HUES48 (cell line): ENCODE results near the gene H2BK1.

ENCODE experiments used
- H3K27ac ChIP-seq: one replicate; pipeline ENCODE4 v1.7.0; 2013; ENCODE audit warnings: low read depth, low read length, inconsistent platforms
- H3K27me3 ChIP-seq: 2 replicates; pipeline ENCODE4 v1.6.1; 2013; ENCODE audit warnings: mild to moderate bottlenecking, low read length; ENCODE audit not compliant: control insufficient read depth, insufficient read depth
- H3K36me3 ChIP-seq: 2 replicates; pipeline ENCODE4 v1.6.1; 2013; ENCODE audit warnings: low read length; ENCODE audit not compliant: control insufficient read depth, insufficient read depth
- H3K4me1 ChIP-seq: 2 replicates; pipeline ENCODE4 v1.6.1; 2013; ENCODE audit warnings: mild to moderate bottlenecking, low read length; ENCODE audit not compliant: control insufficient read depth, insufficient read depth
- H3K4me3 ChIP-seq: 2 replicates; pipeline ENCODE4 v1.5.1; 2013; ENCODE audit warnings: mild to moderate bottlenecking, low read depth, low read length
- H3K9ac ChIP-seq: 2 replicates; pipeline ENCODE4 v1.6.1; 2013; ENCODE audit warnings: mild to moderate bottlenecking, low read depth, low read length, moderate library complexity
- H3K9me3 ChIP-seq: 2 replicates; pipeline ENCODE4 v1.6.1; 2013; ENCODE audit warnings: low read length; ENCODE audit not compliant: control insufficient read depth, insufficient read depth

The H2BK1 gene

GRCh38 chr7:151175047-151175792 lies 35.1 kb downstream of the H2BK1 start:
- Histone ChIP-seq H3K36me3 (no peaks in the 10 kb centered on the region), H3K27ac (no peak overlapping the region), H3K9me3 (peaks cover 5% of the 10 kb centered on the region), H3K27me3 (peaks cover 32% of the 10 kb centered on the region), H3K9ac (no peak overlapping the region), H3K4me1 (no peaks in the 10 kb centered on the region), H3K4me3 (no peak overlapping the region)

GRCh38 chr7:151174246-151175046 lies 35.8 kb downstream of the H2BK1 start:
- H3K9me3 ChIP-seq = peaks cover 5% of the 10 kb centered on the region
- no peaks in the 10 kb centered on the region for H3K36me3 ChIP-seq
- H3K9ac ChIP-seq = no peak overlapping the region
- H3K27me3 ChIP-seq = peaks cover 40% of the 10 kb centered on the region
- H3K4me1 ChIP-seq = no peaks in the 10 kb centered on the region
- no peak overlapping the region for H3K4me3 ChIP-seq
- H3K27ac ChIP-seq = no peak overlapping the region

- no peak overlapping the region for H3K9ac ChIP-seq
- H3K27me3 ChIP-seq = peaks cover 48% of the 10 kb centered on the region
- H3K4me1 ChIP-seq = no peaks in the 10 kb centered on the region
- H3K36me3 ChIP-seq = no peaks in the 10 kb centered on the region
- H3K27ac ChIP-seq = no peak overlapping the region
- no peak overlapping the region for H3K4me3 ChIP-seq
- H3K9me3 ChIP-seq = peaks cover 5% of the 10 kb centered on the region
Measured at GRCh38 chr7:151173386-151174245, 36.7 kb downstream of the H2BK1 start.

- peaks cover 5% of the 10 kb centered on the region for H3K9me3 ChIP-seq
- no peaks in the 10 kb centered on the region for H3K4me1 ChIP-seq
- no peak overlapping the region for H3K4me3 ChIP-seq
- H3K27ac ChIP-seq = no peak overlapping the region
- no peaks in the 10 kb centered on the region for H3K36me3 ChIP-seq
- no peak overlapping the region for H3K9ac ChIP-seq
- peaks cover 59% of the 10 kb centered on the region for H3K27me3 ChIP-seq
Measured at GRCh38 chr7:151172273-151173141, 37.8 kb downstream of the H2BK1 start.

- peaks cover 94% of the 10 kb centered on the region for H3K27me3 ChIP-seq
- no peak overlapping the region; the same call in 1 of the 2 replicates for H3K4me3 ChIP-seq
- no peaks in the 10 kb centered on the region for H3K36me3 ChIP-seq
- H3K9me3 ChIP-seq = peaks cover 5% of the 10 kb centered on the region
- H3K4me1 ChIP-seq = 0 out of 2 replicates have a peak, but pooled peaks cover 4% of the 10 kb centered on the region
- H3K9ac ChIP-seq = no peak overlapping the region
- H3K27ac ChIP-seq = no peak overlapping the region
Measured at GRCh38 chr7:151168787-151169162, 41.5 kb downstream of the H2BK1 start.

- H3K36me3 ChIP-seq = no peaks in the 10 kb centered on the region
- peaks cover 3% of the 10 kb centered on the region for H3K9me3 ChIP-seq
- 0 out of 2 replicates have a peak, but pooled peaks cover 4% of the 10 kb centered on the region for H3K4me1 ChIP-seq
- H3K4me3 ChIP-seq = peak overlapping the region; percentile 67
- H3K27ac ChIP-seq = no peak overlapping the region
- H3K27me3 ChIP-seq = peaks cover 94% of the 10 kb centered on the region
- no peak overlapping the region for H3K9ac ChIP-seq
Measured at GRCh38 chr7:151168003-151168786, 42.1 kb downstream of the H2BK1 start.

GRCh38 chr7:151167197-151167961 lies 42.9 kb downstream of the H2BK1 start, which contains the start of gene GBX1:
TSS of gene GBX1 (minus strand) at chr7:151167694. CDS start at chr7:151167548, 146 bp downstream.
- Histone ChIP-seq H3K4me3 (peak within 1 kb of the TSS; percentile 67), H3K36me3 (no peaks in the 10 kb centered on the region), H3K9ac (no peak within 1 kb of the TSS), H3K27me3 (peaks cover 96% of the 10 kb centered on the region), H3K4me1 (0 out of 2 replicates have a peak, but pooled peaks cover 4% of the 10 kb centered on the region), H3K27ac (no peak within 1 kb of the TSS), H3K9me3 (no peaks in the 10 kb centered on the region)

GRCh38 chr7:151166629-151167196 lies 43.6 kb downstream of the H2BK1 start:
- Histone ChIP-seq H3K36me3 (no peaks in the 10 kb centered on the region), H3K4me3 (peak overlapping the region; percentile 67), H3K27me3 (peaks cover 98% of the 10 kb centered on the region), H3K4me1 (0 out of 2 replicates have a peak, but pooled peaks cover 4% of the 10 kb centered on the region), H3K9me3 (no peaks in the 10 kb centered on the region), H3K27ac (no peak overlapping the region), H3K9ac (no peak overlapping the region)

- no peaks in the 10 kb centered on the region for H3K36me3 ChIP-seq
- peaks cover 79% of the 10 kb centered on the region for H3K27me3 ChIP-seq
Measured at GRCh38 chr7:151161757-151162156, 48.5 kb downstream of the H2BK1 start.

More at GRCh38 chr7:151161757-151162156, 48.5 kb downstream of the H2BK1 start:
- H3K9me3 ChIP-seq = no peaks in the 10 kb centered on the region
- H3K9ac ChIP-seq = no peak overlapping the region
- H3K27ac ChIP-seq = no peak overlapping the region
- H3K4me3 ChIP-seq = no peak overlapping the region
- 0 out of 2 replicates have a peak, but pooled peaks cover 4% of the 10 kb centered on the region for H3K4me1 ChIP-seq
